HepG2 (cell line): Measurements from ENCODE around the gene RAB9A. TPM values are rescaled to one million over a fixed set of nuclear protein-coding genes. Genes with fewer than 3 reads are reported as not detected.
A peak's percentile ranks its signal among the peaks of the same experiment; 100 is the strongest.

Experiments
- ATAC-seq: fragments of 200-7000 bp; cut with Tn5 transposase; 3 replicates; pipeline ENCODE4 v1.9.1; 2020; ENCODE audit warnings: mild to moderate bottlenecking, moderate library complexity
- BruUV-seq: library from RNA; stranded (reverse); fragments of 400-500 nt; replicated peaks from 2 replicates; lab custom pipeline; 2021; lab: Mats Ljungman, UMichigan
- CTCF ChIA-PET: fragments of 300-600 bp; formaldehyde crosslinking; extraction: SDS; loops from one replicate; lab custom pipeline; 2021; ENCODE audit warnings: low total read pairs, inconsistent platforms, low intra/inter-chr PET ratio; lab: Yijun Ruan, JAX
- POLR2A ChIA-PET: fragments of 350-600 bp; sonication (Branson Sonifier 250); formaldehyde crosslinking; loops from one replicate; lab custom pipeline; 2020; ENCODE audit warnings: antibody characterized with exemption, inconsistent platforms; lab: Yijun Ruan, JAX
- DNase-seq: peaks from one replicate; pipeline ENCODE4 v3.0.0-alpha.2; 2015; ENCODE audit warnings: low spot score
- FAIRE-seq: peaks from 3 replicates; lab custom pipeline; 2011; peaks lifted over from hg19 to GRCh38; lab: Jason Lieb, UNC
- H2AFZ ChIP-seq: one replicate; pipeline ENCODE4 v1.6.1; 2011; ENCODE audit warnings: low read length, inconsistent platforms
- H3K27ac ChIP-seq: fragments of 300-600 bp; 3 replicates; pipeline ENCODE4 v1.8.0; 2011; ENCODE audit warnings: mixed run types, mild to moderate bottlenecking, mixed read lengths, low read length, inconsistent platforms; ENCODE audit not compliant: insufficient read depth; ENCODE audit errors: extremely low read length
- H3K27me3 ChIP-seq, 2 experiments: fragments of 200-600 bp in 1 of 2; 2 replicates in 1 of 2; 3 replicates in 1 of 2; pipeline versions ENCODE4 v1.6.0 to v1.8.0; 2011; ENCODE audit warnings: low read length in 2 of 2, mild to moderate bottlenecking in 2 of 2, moderate library complexity in 2 of 2, inconsistent platforms in 1 of 2; ENCODE audit not compliant: insufficient read depth in 2 of 2, control insufficient read depth in 1 of 2
- H3K36me3 ChIP-seq, 2 experiments: fragments of 200-600 bp in 1 of 2; replicated peaks in 1 of 2; 2 replicates in 1 of 2; 3 replicates in 1 of 2; pipeline versions ENCODE4 v1.5.1 to v1.8.0; 2011; ENCODE audit warnings: low read length in 2 of 2, inconsistent platforms in 1 of 2; ENCODE audit not compliant: insufficient read depth in 2 of 2, control insufficient read depth in 1 of 2
- H3K4me1 ChIP-seq: 2 replicates; pipeline ENCODE4 v1.5.1; 2012; ENCODE audit warnings: low read length, inconsistent platforms; ENCODE audit not compliant: insufficient read depth
- H3K4me2 ChIP-seq: 2 replicates; pipeline ENCODE4 v1.6.0; 2011; ENCODE audit warnings: low read depth, low read length, inconsistent platforms
- H3K4me3 ChIP-seq, 3 experiments: fragments of 200-600 bp in 1 of 3; sonication (generic), shearing (Covaris generic) in 1 of 3; replicated peaks in 1 of 3; 2 replicates each; pipeline ENCODE4 v1.5.1; 2011 to 2016; ENCODE audit warnings: low read length in 3 of 3, inconsistent platforms in 2 of 3, low read depth in 2 of 3, mild to moderate bottlenecking in 2 of 3, control low read depth in 1 of 3, mixed read lengths in 1 of 3; ENCODE audit not compliant: insufficient read depth in 1 of 3
- H3K79me2 ChIP-seq: one replicate; pipeline ENCODE4 v1.6.1; 2011; ENCODE audit warnings: low read length, inconsistent platforms; ENCODE audit not compliant: insufficient read depth
- H3K9ac ChIP-seq: 2 replicates; pipeline ENCODE4 v1.6.0; 2011; ENCODE audit warnings: mild to moderate bottlenecking, low read depth, low read length, inconsistent platforms; ENCODE audit not compliant: insufficient read depth
- H3K9me3 ChIP-seq: 2 replicates; pipeline ENCODE4 v1.5.1; 2012; ENCODE audit warnings: mild to moderate bottlenecking, low read length
- H4K20me1 ChIP-seq: 2 replicates; pipeline ENCODE4 v1.6.0; 2011; ENCODE audit warnings: inconsistent platforms, mild to moderate bottlenecking, low read length, moderate library complexity; ENCODE audit not compliant: insufficient read depth
- ATF1 ChIP-seq: IDR thresholded peaks from 2 replicates; pipeline ENCODE4 v1.6.1; 2016; ENCODE audit warnings: mild to moderate bottlenecking, control low read depth
- CREB1 ChIP-seq, 2 experiments: fragments of 450-650 bp in 1 of 2; IDR thresholded peaks; 2 replicates each; pipeline ENCODE4 v1.6.1; 2016 to 2017; ENCODE audit warnings: control low read depth in 1 of 2, mild to moderate bottlenecking in 1 of 2, missing compliant biosample characterization in 1 of 2, missing genetic modification characterization in 1 of 2
- FIP1L1 ChIP-seq: fragments of 200-400 bp; formaldehyde crosslinking; IDR thresholded peaks from 2 replicates; pipeline ENCODE4 v1.6.1; 2018; ENCODE audit warnings: low read depth, mild to moderate bottlenecking, low read length, moderate library complexity, borderline replicate concordance; ENCODE audit not compliant: insufficient read depth
- GATAD1 ChIP-seq: IDR thresholded peaks from 2 replicates; pipeline ENCODE4 v1.6.1; 2016; ENCODE audit warnings: missing genetic modification reagents, missing compliant biosample characterization
- HCFC1 ChIP-seq: fragments of 150-350 bp; IDR thresholded peaks from 2 replicates; pipeline ENCODE4 v1.6.1; 2014; ENCODE audit warnings: low read depth, low read length
- HMG20B ChIP-seq: conservative IDR thresholded peaks from 2 replicates; pipeline ENCODE4 v1.6.1; 2016; ENCODE audit warnings: missing genetic modification reagents, missing compliant biosample characterization
- HNRNPLL ChIP-seq: fragments of 200-400 bp; formaldehyde crosslinking; IDR thresholded peaks from 2 replicates; pipeline ENCODE4 v1.6.1; 2017; ENCODE audit warnings: mild to moderate bottlenecking, low read depth, low read length; ENCODE audit not compliant: poor library complexity, severe bottlenecking
- MBD4 ChIP-seq: IDR thresholded peaks from 2 replicates; pipeline ENCODE4 v1.6.1; 2012; ENCODE audit warnings: low read length, inconsistent platforms, borderline replicate concordance
- NFYC ChIP-seq: IDR thresholded peaks from 2 replicates; pipeline ENCODE4 v1.6.1; 2016; ENCODE audit warnings: missing genetic modification reagents, missing compliant biosample characterization
- ZBTB42 ChIP-seq: sonication (generic); formaldehyde crosslinking; IDR thresholded peaks from 2 replicates; pipeline ENCODE4 v1.5.0; 2020; ENCODE audit warnings: mild to moderate bottlenecking, missing genetic modification reagents
- ZNF44 ChIP-seq: sonication (generic); formaldehyde crosslinking; IDR thresholded peaks from 2 replicates; pipeline ENCODE4 v1.5.1; 2020; ENCODE audit warnings: mild to moderate bottlenecking, missing genetic modification reagents
- WGBS: methylation state at CpG from one replicate; pipeline ENCODE4 v1.1.6; 2017; ENCODE audit warnings: low lambda C conversion rate; 5-methylcytosine and 5-hydroxymethylcytosine counted together
- in situ Hi-C: cut with HindIII; loops from 2 replicates; pipeline ENCODE4 v1.10.0; 2017; ENCODE audit warnings: low pct_unique_long_range_greater_than_20kb; ENCODE audit not compliant: extremely low pct_ligation_motif_present
- intact Hi-C: fragments of 100-400 bp; cut with micrococcal nuclease; formaldehyde crosslinking; loops from one replicate; pipeline ENCODE4 v1.10.0; 2022; ENCODE audit not compliant: unreplicated experiment
- polyA plus RNA-seq, 8 experiments: library from polyadenylated mRNA; depleted of rRNA in 3 of 8; stranded (reverse) in 7 of 8; unstranded in 1 of 8; fragments of >200 nt; fragmentation: Illumina TruSeq in 4 of 8; extraction: Trizol in 4 of 8; gene quantifications; 2 replicates each; pipeline versions ENCODE4 v1.2.1 to v1.2.3, GENCODE V29; 2011 to 2016; ENCODE audit warnings: low read depth in 4 of 8, missing spikeins in 1 of 8, mixed read lengths in 1 of 8; ENCODE audit not compliant: insufficient read depth in 1 of 8
- total RNA-seq, 5 experiments: library from RNA; depleted of rRNA; stranded (reverse); fragments of >200 nt; fragmentation: Illumina TruSeq; extraction: Trizol; gene quantifications; 2 replicates each; pipeline ENCODE4 v1.2.3, GENCODE V29; 2016; ENCODE audit warnings: low read depth in 1 of 5

RAB9A gene
- total and polyA plus RNA-seq, 2 of the 13 experiments (the other 11 are each of a cell fraction or from before 2014, with no cell fraction given), result 10.5 to 23.1 TPM

- H3K27ac ChIP-seq, result no peak overlapping the region
- H4K20me1 ChIP-seq, result 0 out of 2 replicates have a peak, but pooled peaks cover 3% of the 10 kb centered on the region
- peaks cover 73% of the 10 kb centered on the region for H3K79me2 ChIP-seq
- ATAC-seq (no peak), DNase-seq (peak; percentile 5), FAIRE-seq (no peak)
- TF ChIP-seq ZBTB42 (CRISPR knock-in tag), result no peak
- no peak for TF ChIP-seq ZNF44 (CRISPR knock-in tag)
- no peak for TF ChIP-seq HMG20B (CRISPR knock-in tag)
- no peak for TF ChIP-seq NFYC (CRISPR knock-in tag)
- no peak for TF ChIP-seq ATF1 (CRISPR knock-in tag)
- no peak for TF ChIP-seq HNRNPLL
- TF ChIP-seq MBD4, result no peak
- no peak for TF ChIP-seq CREB1 (IDR thresholded peaks at IDR 0.05)
- no peak for TF ChIP-seq CREB1 (CRISPR knock-in tag; IDR thresholded peaks at IDR 0.05)
- no peak for TF ChIP-seq HCFC1
- TF ChIP-seq GATAD1 (CRISPR knock-in tag), result no peak
- no peak for TF ChIP-seq FIP1L1
- H3K4me3 ChIP-seq, result no peak overlapping the region
- no peaks in the 10 kb centered on the region for H3K27me3 ChIP-seq
- H3K4me1 ChIP-seq, result peaks cover 43% of the 10 kb centered on the region
- no TSS peak for BruUV-seq
- no peak overlapping the region for H2AFZ ChIP-seq
- H3K36me3 ChIP-seq, result no peaks in the 10 kb centered on the region
- WGBS, result 77% methylated on average over 5 of the region's 7 CpGs
- H3K9me3 ChIP-seq, result no peaks in the 10 kb centered on the region
- in situ Hi-C loops, result no loop called here
- intact Hi-C loops, result no loop called here
- ChIA-PET CTCF (no interaction called here), POLR2A (interaction anchor here (0.8 kb wide), 1 partner anchor 41 kb away, joined by 4 read pairs; the partner anchor contains the start of genes OFD1 and TRAPPC2)
- H3K9ac ChIP-seq, result no peak overlapping the region
- H3K4me2 ChIP-seq, result no peak overlapping the region
Observed at GRCh38 chrX:13693341-13693961, 4.5 kb downstream of the RAB9A start.
